ENCODE data around the gene FCN3. TPM values are rescaled to one million over a fixed set of nuclear protein-coding genes. Genes with fewer than 3 reads are reported as not detected.

FCN3 gene
- total and polyA plus RNA-seq, 2 donors (not counting 1 experiment from before 2014, with no cell fraction given) = not detected

DNA sequence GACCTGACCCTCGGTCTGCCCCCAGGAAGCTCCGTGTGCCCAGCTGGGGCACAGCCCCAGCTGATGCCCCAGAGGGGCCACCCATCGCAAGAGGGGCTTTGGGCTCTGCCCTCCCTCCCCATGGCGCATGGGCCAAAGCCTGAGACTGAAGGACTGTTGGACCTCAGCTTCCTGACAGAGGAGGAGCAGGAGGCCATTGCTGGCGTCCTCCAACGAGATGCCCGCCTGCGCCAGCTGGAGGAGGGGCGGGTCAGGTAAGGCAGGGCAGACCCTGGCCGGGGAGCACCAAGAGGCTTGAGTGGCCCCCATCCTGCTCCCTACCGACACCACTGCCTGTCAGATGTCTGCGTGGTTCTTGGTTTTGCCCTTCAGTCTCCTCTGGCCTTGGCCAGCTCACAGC lies 29.4 kb downstream of the FCN3 start:
- H3K4me2 ChIP-seq (ENCODE audit: extremely low read depth, insufficient read depth, low read length) = no peak overlapping the region
- no peak overlapping the region for H3K4me3 ChIP-seq (replicated peaks in 1 of 4; ENCODE audit: control extremely low read depth in 1 of 4, insufficient read depth in 1 of 4, low read depth in 3 of 4, low read length in 4 of 4)
- H3K27ac ChIP-seq (ENCODE audit: insufficient read depth, low read length) = no peak overlapping the region
- H3K79me2 ChIP-seq (ENCODE audit: control insufficient read depth, insufficient read depth, low read length) = no peaks in the 10 kb centered on the region
- no peaks in the 10 kb centered on the region for H3K27me3 ChIP-seq (ENCODE audit: control insufficient read depth, insufficient read depth, low read length)
- no peaks in the 10 kb centered on the region for H4K20me1 ChIP-seq (ENCODE audit: control insufficient read depth, extremely low read depth, insufficient read depth, low read length)
- no peak overlapping the region for H3K9ac ChIP-seq (ENCODE audit: insufficient read depth, low read length)
- no peak for DNase-seq (ENCODE audit: low read depth in 2 of 2)
- H3K9me3 ChIP-seq (ENCODE audit: control insufficient read depth, insufficient read depth, low read depth, low read length) = no peaks in the 10 kb centered on the region
- no peak overlapping the region for H2AFZ ChIP-seq (ENCODE audit: low read length)
- H3K4me1 ChIP-seq (ENCODE audit: control insufficient read depth, extremely low read depth, insufficient read depth, low read length) = peaks cover 8% of the 10 kb centered on the region
- no peaks in the 10 kb centered on the region for H3K36me3 ChIP-seq (ENCODE audit: control insufficient read depth, insufficient read depth, low read length)
- TF ChIP-seq, protein P1, sequence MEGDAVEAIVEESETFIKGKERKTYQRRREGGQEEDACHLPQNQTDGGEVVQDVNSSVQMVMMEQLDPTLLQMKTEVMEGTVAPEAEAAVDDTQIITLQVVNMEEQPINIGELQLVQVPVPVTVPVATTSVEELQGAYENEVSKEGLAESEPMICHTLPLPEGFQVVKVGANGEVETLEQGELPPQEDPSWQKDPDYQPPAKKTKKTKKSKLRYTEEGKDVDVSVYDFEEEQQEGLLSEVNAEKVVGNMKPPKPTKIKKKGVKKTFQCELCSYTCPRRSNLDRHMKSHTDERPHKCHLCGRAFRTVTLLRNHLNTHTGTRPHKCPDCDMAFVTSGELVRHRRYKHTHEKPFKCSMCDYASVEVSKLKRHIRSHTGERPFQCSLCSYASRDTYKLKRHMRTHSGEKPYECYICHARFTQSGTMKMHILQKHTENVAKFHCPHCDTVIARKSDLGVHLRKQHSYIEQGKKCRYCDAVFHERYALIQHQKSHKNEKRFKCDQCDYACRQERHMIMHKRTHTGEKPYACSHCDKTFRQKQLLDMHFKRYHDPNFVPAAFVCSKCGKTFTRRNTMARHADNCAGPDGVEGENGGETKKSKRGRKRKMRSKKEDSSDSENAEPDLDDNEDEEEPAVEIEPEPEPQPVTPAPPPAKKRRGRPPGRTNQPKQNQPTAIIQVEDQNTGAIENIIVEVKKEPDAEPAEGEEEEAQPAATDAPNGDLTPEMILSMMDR (conservative IDR thresholded peaks at IDR 0.05 in 1 of 2, IDR thresholded peaks at IDR 0.05 in 1 of 2; ENCODE audit: low read depth in 1 of 2, low read length in 2 of 2) = no peak
- TF ChIP-seq EZH2 (IDR thresholded peaks at IDR 0.05; ENCODE audit: low read length, missing control alignments) = no peak

DNA sequence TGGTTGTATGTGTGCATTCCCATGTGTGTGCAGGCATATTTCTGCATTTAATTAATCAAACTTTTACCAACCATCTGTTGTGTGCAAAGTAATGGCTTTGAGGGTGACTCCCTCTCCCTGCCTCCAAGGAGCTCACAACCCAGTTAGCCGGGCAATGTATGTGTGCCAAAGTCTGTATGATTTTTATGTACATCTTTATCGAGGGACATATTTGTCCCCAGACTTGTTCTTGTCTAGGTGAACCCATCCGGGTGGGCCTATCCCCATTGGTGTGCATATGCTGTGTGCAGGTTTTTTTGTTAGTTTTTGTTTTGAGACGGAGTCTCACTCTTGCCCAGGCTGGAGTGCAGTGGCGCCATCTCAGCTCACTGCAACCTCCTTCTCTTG lies 31.0 kb downstream of the FCN3 start:
- Histone ChIP-seq H4K20me1 (ENCODE audit: control insufficient read depth, extremely low read depth, insufficient read depth, low read length) (no peaks in the 10 kb centered on the region), H3K79me2 (ENCODE audit: control insufficient read depth, insufficient read depth, low read length) (no peaks in the 10 kb centered on the region), H3K4me3 (replicated peaks in 1 of 4; ENCODE audit: control extremely low read depth in 1 of 4, insufficient read depth in 1 of 4, low read depth in 3 of 4, low read length in 4 of 4) (no peak overlapping the region), H2AFZ (ENCODE audit: low read length) (no peak overlapping the region), H3K36me3 (ENCODE audit: control insufficient read depth, insufficient read depth, low read length) (no peaks in the 10 kb centered on the region), H3K4me2 (ENCODE audit: extremely low read depth, insufficient read depth, low read length) (no peak overlapping the region), H3K9ac (ENCODE audit: insufficient read depth, low read length) (no peak overlapping the region), H3K9me3 (ENCODE audit: control insufficient read depth, insufficient read depth, low read depth, low read length) (no peaks in the 10 kb centered on the region), H3K27me3 (ENCODE audit: control insufficient read depth, insufficient read depth, low read length) (no peaks in the 10 kb centered on the region), H3K4me1 (ENCODE audit: control insufficient read depth, extremely low read depth, insufficient read depth, low read length) (peaks cover 8% of the 10 kb centered on the region), H3K27ac (ENCODE audit: insufficient read depth, low read length) (no peak overlapping the region)
- DNase-seq (ENCODE audit: low read depth in 2 of 2) = no peak
- no peak for TF ChIP-seq EZH2 (IDR thresholded peaks at IDR 0.05; ENCODE audit: low read length, missing control alignments)
- TF ChIP-seq, protein P1 (conservative IDR thresholded peaks at IDR 0.05 in 1 of 2, IDR thresholded peaks at IDR 0.05 in 1 of 2; ENCODE audit: low read depth in 1 of 2, low read length in 2 of 2) = no peak

DNA sequence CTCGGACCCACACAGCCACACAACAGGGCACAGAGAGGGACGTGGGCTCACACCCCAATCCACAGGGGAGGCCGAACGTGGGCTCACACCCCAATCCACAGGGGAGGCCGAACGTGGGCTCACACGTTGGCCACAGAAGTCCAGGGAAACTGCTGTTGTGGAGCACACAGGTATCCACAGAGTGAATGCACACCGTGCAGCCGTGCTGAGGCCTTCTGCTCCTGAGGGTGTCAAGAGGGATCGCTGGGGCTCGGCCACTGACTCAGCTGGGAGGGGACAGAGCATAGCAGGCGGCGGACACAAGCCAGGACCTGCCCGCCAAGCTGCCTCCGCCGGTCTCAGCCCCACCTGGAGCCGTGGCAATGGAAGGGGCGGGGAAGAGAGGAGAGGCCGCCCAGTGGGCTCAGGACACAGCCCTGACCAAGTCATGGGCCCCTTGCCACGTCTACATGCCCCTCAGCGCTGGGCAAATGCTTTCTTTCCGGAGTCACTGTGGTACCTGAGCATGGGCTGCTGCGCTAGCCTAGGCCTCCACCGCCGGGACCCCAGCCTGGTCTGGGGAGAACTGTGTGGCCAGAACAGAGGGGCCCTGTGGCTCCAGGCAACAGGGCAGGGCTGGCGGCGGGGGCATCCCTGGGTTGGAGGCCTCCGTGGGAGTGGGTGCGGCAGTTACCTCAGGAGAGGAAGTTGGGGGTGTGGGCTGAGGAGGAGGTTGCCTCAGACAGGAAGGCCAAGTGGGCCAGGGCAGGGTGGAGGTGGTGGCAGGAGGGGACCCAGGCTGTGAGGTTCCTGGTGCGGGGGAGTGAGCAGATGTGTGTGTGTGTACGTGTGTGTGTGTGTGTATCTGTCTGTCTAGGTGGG lies 31.6 kb downstream of the FCN3 start:
- Histone ChIP-seq H3K79me2 (ENCODE audit: control insufficient read depth, insufficient read depth, low read length) (no peaks in the 10 kb centered on the region), H3K9ac (ENCODE audit: insufficient read depth, low read length) (no peak overlapping the region), H3K36me3 (ENCODE audit: control insufficient read depth, insufficient read depth, low read length) (no peaks in the 10 kb centered on the region), H3K4me2 (ENCODE audit: extremely low read depth, insufficient read depth, low read length) (no peak overlapping the region), H2AFZ (ENCODE audit: low read length) (no peak overlapping the region), H4K20me1 (ENCODE audit: control insufficient read depth, extremely low read depth, insufficient read depth, low read length) (no peaks in the 10 kb centered on the region), H3K4me1 (ENCODE audit: control insufficient read depth, extremely low read depth, insufficient read depth, low read length) (peaks cover 8% of the 10 kb centered on the region), H3K9me3 (ENCODE audit: control insufficient read depth, insufficient read depth, low read depth, low read length) (no peaks in the 10 kb centered on the region), H3K27ac (ENCODE audit: insufficient read depth, low read length) (no peak overlapping the region), H3K27me3 (ENCODE audit: control insufficient read depth, insufficient read depth, low read length) (no peaks in the 10 kb centered on the region), H3K4me3 (replicated peaks in 1 of 4; ENCODE audit: control extremely low read depth in 1 of 4, insufficient read depth in 1 of 4, low read depth in 3 of 4, low read length in 4 of 4) (no peak overlapping the region)
- TF ChIP-seq, protein P1 (conservative IDR thresholded peaks at IDR 0.05 in 1 of 2, IDR thresholded peaks at IDR 0.05 in 1 of 2; ENCODE audit: low read depth in 1 of 2, low read length in 2 of 2) = no peak
- TF ChIP-seq EZH2 (IDR thresholded peaks at IDR 0.05; ENCODE audit: low read length, missing control alignments) = no peak
- no peak for DNase-seq (ENCODE audit: low read depth in 2 of 2)

Data from fibroblast of lung (primary cell).